HL-60/S4 treated with phorbol 12-myristate 13-acetate at 8.2 ng/mL for 4 days and 3 days (cell line): Measurements from ENCODE around the gene PTPRM.

Experiments
- in situ Hi-C: fragments of 300-500 bp; cut with MboI; formaldehyde crosslinking; loops from 2 replicates; pipeline ENCODE4 v1.15.0; 2022; ENCODE audit warnings: low sequenced_read_pairs

The PTPRM gene

GRCh38 chr18:8249811-8250210 lies 682.7 kb downstream of the PTPRM start:
- in situ Hi-C loops = no loop called here

GRCh38 chr18:8252371-8252770 lies 685.3 kb downstream of the PTPRM start:
- in situ Hi-C loops = no loop called here

GRCh38 chr18:8253944-8254343 lies 686.8 kb downstream of the PTPRM start:
- in situ Hi-C loops = no loop called here

GRCh38 chr18:8254654-8255053 lies 687.5 kb downstream of the PTPRM start:
- in situ Hi-C loops = no loop called here

- in situ Hi-C loops = no loop called here
Measured at GRCh38 chr18:8257851-8258434, 690.8 kb downstream of the PTPRM start.

GRCh38 chr18:8260319-8260718 lies 693.2 kb downstream of the PTPRM start:
- in situ Hi-C loops = no loop called here

GRCh38 chr18:8260827-8261226 lies 693.7 kb downstream of the PTPRM start:
- in situ Hi-C loops = no loop called here

GRCh38 chr18:8261651-8262091 lies 694.6 kb downstream of the PTPRM start:
- in situ Hi-C loops = no loop called here

GRCh38 chr18:8262221-8262620 lies 695.1 kb downstream of the PTPRM start:
- in situ Hi-C loops = no loop called here

GRCh38 chr18:8264116-8264515 lies 697.0 kb downstream of the PTPRM start:
- in situ Hi-C loops = no loop called here

GRCh38 chr18:8264861-8265411 lies 697.8 kb downstream of the PTPRM start:
- in situ Hi-C loops = no loop called here

- in situ Hi-C loops = no loop called here
Measured at GRCh38 chr18:8272254-8272653, 705.1 kb downstream of the PTPRM start.

- in situ Hi-C loops = no loop called here
Measured at GRCh38 chr18:8274370-8274769, 707.3 kb downstream of the PTPRM start.

- in situ Hi-C loops = no loop called here
Measured at GRCh38 chr18:8276406-8276805, 709.3 kb downstream of the PTPRM start.

- in situ Hi-C loops = no loop called here
Measured at GRCh38 chr18:8277270-8277669, 710.2 kb downstream of the PTPRM start.

- in situ Hi-C loops = no loop called here
Measured at GRCh38 chr18:8279346-8279745, 712.2 kb downstream of the PTPRM start.

GRCh38 chr18:8279781-8280330 lies 712.7 kb downstream of the PTPRM start:
- in situ Hi-C loops = no loop called here

GRCh38 chr18:8283891-8284585 lies 716.9 kb downstream of the PTPRM start:
- in situ Hi-C loops = no loop called here

- in situ Hi-C loops = no loop called here
Measured at GRCh38 chr18:8286303-8286702, 719.2 kb downstream of the PTPRM start.

GRCh38 chr18:8287196-8287885 lies 720.2 kb downstream of the PTPRM start:
- in situ Hi-C loops = no loop called here

GRCh38 chr18:8288472-8289195 lies 721.5 kb downstream of the PTPRM start:
- in situ Hi-C loops = no loop called here
